Right lobe of liver (tissue), 6 donors: ENCODE measurements around the gene MCTP2. TPM values are rescaled to one million over a fixed set of nuclear protein-coding genes. Genes with fewer than 3 reads are reported as not detected.

Source experiments
- ATAC-seq, 4 donors: fragments of 200-7000 bp; cut with Tn5 transposase; one replicate each; pipeline ENCODE4 v1.9.1; 2020; ENCODE audit warnings: mild to moderate bottlenecking in 4 of 4, moderate library complexity in 4 of 4
- DNase-seq, 3 donors: peaks; one replicate each; pipeline ENCODE4 v3.0.0-alpha.2; 2020
- H3K27ac ChIP-seq, 3 donors: fragments of 200-600 bp; one replicate each; pipeline ENCODE4 v1.8.0; 2022
- H3K27me3 ChIP-seq, 2 donors: fragments of 200-600 bp; one replicate each; pipeline ENCODE4 v1.8.0; 2022
- H3K36me3 ChIP-seq, 4 donors: fragments of 200-600 bp; sonication (generic) in 1 of 4; one replicate each; pipeline versions ENCODE4 v1.5.1 to v1.8.0; 2017 to 2022; ENCODE audit warnings: control low read depth in 1 of 4
- H3K4me1 ChIP-seq, 4 donors: fragments of 200-600 bp; sonication (generic) in 1 of 4; one replicate each; pipeline versions ENCODE4 v1.5.1 to v1.8.0; 2017 to 2022; ENCODE audit warnings: control low read depth in 1 of 4
- H3K4me3 ChIP-seq, 3 donors: fragments of 200-600 bp; one replicate each; pipeline ENCODE4 v1.8.0; 2022
- H3K9me3 ChIP-seq, 4 donors: fragments of 200-600 bp; sonication (generic) in 1 of 4; one replicate each; pipeline versions ENCODE4 v1.5.1 to v1.8.0; 2017 to 2022; ENCODE audit warnings: control low read depth in 1 of 4
- CTCF ChIP-seq, 4 donors: fragments of 200-600 bp in 3 of 4; fragments of 450-650 bp in 1 of 4; IDR thresholded peaks; one replicate each; pipeline versions ENCODE4 v1.5.1 to v1.8.0; 2016 to 2022; ENCODE audit warnings: antibody characterized with exemption in 4 of 4, mild to moderate bottlenecking in 2 of 4
- POLR2A ChIP-seq: fragments of 450-650 bp; IDR thresholded peaks from one replicate; pipeline ENCODE4 v1.6.1; 2017; ENCODE audit warnings: antibody characterized with exemption, mild to moderate bottlenecking
- WGBS: methylation state at CpG from one replicate; pipeline ENCODE4 v1.1.6; 2018; ENCODE audit warnings: low coverage, low lambda C conversion rate; ENCODE audit not compliant: insufficient coverage; ENCODE audit errors: missing lambda C conversion rate; 5-methylcytosine and 5-hydroxymethylcytosine counted together
- intact Hi-C, 2 donors: fragments of 100-400 bp; cut with DNase I; formaldehyde crosslinking; loops; one replicate each; pipeline versions ENCODE4 v1.11.2 to v1.14.1; 2022
- total RNA-seq, 6 experiments: library from RNA; depleted of rRNA in 2 of 6; stranded (reverse); fragments of >200 nt in 2 of 6; fragmentation: NEBNext Ultra II Directional in 3 of 6; extraction: Animal tissue kit (Norgen Biotek cat#: 25700) in 3 of 6; gene quantifications; one replicate each; pipeline versions ENCODE4 v1.1.0 to v1.2.4, GENCODE V29; 2016 to 2023
- donor health status: DM: no; HTN: yes; CAD: no.
- donor health status: DM: no; HTN: no; CAD: no.
- donor health status: DM: no; HTN: no; CAD: no.
- donor health status: DM: no; HTN: yes; CAD: no.
- donor health status: DM: no; HTN: yes; CAD: no.

MCTP2 gene
- total RNA-seq, 6 experiments from 2014 or later = 1.8 to 5.3 (median 2.9) TPM

DNA sequence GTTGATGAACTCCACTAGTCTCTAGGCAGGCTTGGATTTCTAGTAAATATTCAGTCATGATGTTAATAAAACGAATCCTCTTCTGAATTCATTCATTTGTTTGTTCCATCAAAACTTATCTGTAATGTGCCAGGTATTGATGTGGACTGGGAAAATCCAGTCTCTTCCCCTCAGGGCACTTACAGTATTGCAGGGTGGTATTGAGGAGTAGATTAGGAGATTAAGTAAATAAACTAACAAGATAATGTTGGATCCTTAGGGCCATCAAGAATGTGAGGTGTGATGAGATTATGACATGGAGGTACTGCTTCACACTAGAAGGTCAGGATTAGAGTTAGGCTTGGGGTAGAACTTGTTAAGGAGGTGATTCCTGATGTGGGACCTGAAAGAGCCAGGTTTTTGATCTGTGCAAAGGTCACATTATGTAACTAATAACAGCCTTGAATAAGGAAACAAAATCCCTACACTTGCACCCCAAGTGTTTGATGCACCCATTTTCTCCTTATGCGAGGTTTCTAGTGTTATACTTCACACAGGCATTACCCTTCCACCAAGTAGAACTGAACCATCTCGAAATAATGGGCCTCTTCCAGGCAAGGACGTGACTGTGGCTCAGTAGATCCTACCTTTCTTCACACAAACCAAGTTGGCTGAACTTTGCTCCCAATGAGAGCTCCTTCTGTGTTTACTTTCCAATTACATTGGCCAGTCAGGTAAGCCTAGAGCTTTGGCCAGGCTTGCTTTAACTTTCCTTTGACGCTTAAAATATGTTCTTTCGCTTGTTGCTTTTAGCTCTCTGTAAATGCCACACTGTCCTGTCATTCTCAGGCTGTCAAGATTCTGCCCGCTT lies 16.7 kb downstream of the MCTP2 start:
- peaks cover 0 to 2% (median 0%) of the 10 kb centered on the region in 4 donors for H3K4me1 ChIP-seq
- H3K9me3 ChIP-seq = no peaks in the 10 kb centered on the region
- intact Hi-C loops = no loop called here
- ATAC-seq = peak; percentile 94 to 96 (median 95)
- DNase-seq = peak in 1 of 3 donors; percentile 65
- H3K4me3 ChIP-seq = no peak overlapping the region
- 14% methylated on average over 7 of the region's 7 CpGs for WGBS
- no peaks in the 10 kb centered on the region for H3K27me3 ChIP-seq
- H3K36me3 ChIP-seq = no peaks in the 10 kb centered on the region
- peak overlapping the region in 2 of 3 donors; percentile 61 to 71 for H3K27ac ChIP-seq
- TF ChIP-seq POLR2A (no peak), CTCF (IDR thresholded peaks at IDR 0.05) (no peak)

- H3K4me1 ChIP-seq = peaks cover 0 to 2% (median 0%) of the 10 kb centered on the region in 4 donors
- no peak for ATAC-seq
- 71% methylated on average over 2 of the region's 2 CpGs for WGBS
- no peaks in the 10 kb centered on the region for H3K27me3 ChIP-seq
- no peaks in the 10 kb centered on the region for H3K9me3 ChIP-seq
- intact Hi-C loops = no loop called here
- H3K36me3 ChIP-seq = no peaks in the 10 kb centered on the region
- H3K4me3 ChIP-seq = no peak overlapping the region
- TF ChIP-seq CTCF (IDR thresholded peaks at IDR 0.05) (no peak), POLR2A (no peak)
- DNase-seq = no peak
- no peak overlapping the region for H3K27ac ChIP-seq
These were observed 19.4 kb downstream of the MCTP2 start for GRCh38 chr15:94250801-94251200.

- ATAC-seq (no peak), DNase-seq (no peak)
- no peaks in the 10 kb centered on the region for H3K27me3 ChIP-seq
- WGBS = 44% methylated on average over 1 of the region's 1 CpG
- no peak overlapping the region for H3K4me3 ChIP-seq
- no peak overlapping the region for H3K27ac ChIP-seq
- TF ChIP-seq POLR2A = no peak
- no peak for TF ChIP-seq CTCF (IDR thresholded peaks at IDR 0.05)
- intact Hi-C loops = no loop called here
- H3K36me3 ChIP-seq = no peaks in the 10 kb centered on the region
- H3K9me3 ChIP-seq = no peaks in the 10 kb centered on the region
- peaks cover 0 to 2% (median 0%) of the 10 kb centered on the region in 4 donors for H3K4me1 ChIP-seq
These were observed 20.9 kb downstream of the MCTP2 start for GRCh38 chr15:94252223-94252766.

DNA sequence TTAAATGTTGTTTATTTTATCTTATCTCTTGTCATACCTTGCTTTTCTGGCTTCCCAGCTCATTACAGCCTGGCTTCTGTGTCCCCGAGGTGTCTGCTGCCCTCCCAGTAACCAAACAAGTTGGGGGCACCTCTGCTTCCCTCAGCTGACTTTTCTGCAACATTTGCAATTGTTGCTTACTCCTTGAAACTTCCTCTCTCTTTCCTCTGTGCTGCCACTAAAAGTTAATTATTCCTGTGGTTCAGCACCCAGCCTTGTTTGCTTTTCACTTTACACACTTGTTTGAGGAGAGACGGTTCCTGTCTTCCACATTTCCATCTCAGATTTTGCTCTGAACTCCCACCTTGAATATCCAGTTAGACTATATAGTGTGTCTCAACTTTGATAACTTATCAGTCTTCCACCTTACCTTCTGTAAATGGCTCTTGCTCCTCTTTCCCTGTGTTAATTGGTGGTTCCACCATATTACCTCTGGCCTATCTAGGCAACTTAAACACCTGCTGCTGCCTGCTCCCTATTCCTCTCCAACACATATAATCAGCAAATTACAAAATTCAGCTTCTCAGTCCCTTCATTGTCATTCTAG lies 21.6 kb downstream of the MCTP2 start:
- H3K27ac ChIP-seq = no peak overlapping the region
- peaks cover 0 to 2% (median 0%) of the 10 kb centered on the region in 4 donors for H3K4me1 ChIP-seq
- TF ChIP-seq CTCF (IDR thresholded peaks at IDR 0.05) = no peak
- TF ChIP-seq POLR2A = no peak

More for the DNA sequence above, 21.6 kb downstream of the MCTP2 start:
- intact Hi-C loops = no loop called here
- Histone ChIP-seq H3K36me3 (no peaks in the 10 kb centered on the region), H3K9me3 (no peaks in the 10 kb centered on the region), H3K4me3 (no peak overlapping the region), H3K27me3 (no peaks in the 10 kb centered on the region)
- 37% methylated on average over 2 of the region's 2 CpGs for WGBS
- no peak for ATAC-seq
- DNase-seq = no peak
